Tibial artery (tissue), 4 donors: ENCODE measurements around the gene WNT16.

ENCODE experiments used
- DNase-seq, 2 donors: peaks; one replicate each; pipeline ENCODE4 v3.0.0-alpha.2; 2019
- H3K27ac ChIP-seq, 2 donors: fragments of 200-600 bp; sonication (generic) in 1 of 2; 1 replicate in 1 of 2; 2 replicates in 1 of 2; pipeline ENCODE4 v1.5.1; 2018 to 2019; ENCODE audit warnings: mild to moderate bottlenecking in 1 of 2
- H3K27me3 ChIP-seq, 2 donors: fragments of 200-600 bp; sonication (generic) in 1 of 2; one replicate each; pipeline versions ENCODE4 v1.5.1 to v1.6.0; 2016 to 2019
- H3K36me3 ChIP-seq, 3 donors: fragments of 200-600 bp; sonication (generic) in 2 of 3; one replicate each; pipeline ENCODE4 v1.5.1; 2016 to 2019; ENCODE audit warnings: mild to moderate bottlenecking in 2 of 3
- H3K4me1 ChIP-seq, 4 donors: fragments of 200-600 bp; sonication (generic) in 2 of 4; 1 replicate in 3 of 4; 2 replicates in 1 of 4; pipeline ENCODE4 v1.5.1; 2016 to 2019
- H3K4me3 ChIP-seq, 2 donors: fragments of 200-600 bp; sonication (generic) in 1 of 2; 1 replicate in 1 of 2; 2 replicates in 1 of 2; pipeline ENCODE4 v1.5.1; 2018 to 2019; ENCODE audit warnings: mild to moderate bottlenecking in 2 of 2
- H3K9me3 ChIP-seq, 3 donors: fragments of 200-600 bp; sonication (generic) in 1 of 3; one replicate each; pipeline ENCODE4 v1.5.1; 2016 to 2019
- intact Hi-C: fragments of 100-400 bp; cut with DNase I; formaldehyde crosslinking; loops from one replicate; pipeline ENCODE4 v1.15.0; 2023; ENCODE audit warnings: low total_unique reads
- TF ChIP-seq, protein P1 (sequence below), 2 experiments: fragments of 200-600 bp in 1 of 2; fragments of 450-650 bp in 1 of 2; IDR thresholded peaks; one replicate each; pipeline ENCODE4 v1.5.1; 2017 to 2019; ENCODE audit warnings: antibody characterized with exemption in 2 of 2, mild to moderate bottlenecking in 1 of 2, moderate library complexity in 1 of 2

The WNT16 gene

GRCh38 chr7:121302214-121302745, 26.5 kb upstream of the WNT16 start:
- Histone ChIP-seq H3K4me3 (no peak overlapping the region), H3K36me3 (no peaks in the 10 kb centered on the region), H3K27ac (no peak overlapping the region), H3K4me1 (peaks cover 0 to 6% (median 0%) of the 10 kb centered on the region in 4 donors), H3K9me3 (no peaks in the 10 kb centered on the region), H3K27me3 (no peaks in the 10 kb centered on the region)
- TF ChIP-seq, protein P1, sequence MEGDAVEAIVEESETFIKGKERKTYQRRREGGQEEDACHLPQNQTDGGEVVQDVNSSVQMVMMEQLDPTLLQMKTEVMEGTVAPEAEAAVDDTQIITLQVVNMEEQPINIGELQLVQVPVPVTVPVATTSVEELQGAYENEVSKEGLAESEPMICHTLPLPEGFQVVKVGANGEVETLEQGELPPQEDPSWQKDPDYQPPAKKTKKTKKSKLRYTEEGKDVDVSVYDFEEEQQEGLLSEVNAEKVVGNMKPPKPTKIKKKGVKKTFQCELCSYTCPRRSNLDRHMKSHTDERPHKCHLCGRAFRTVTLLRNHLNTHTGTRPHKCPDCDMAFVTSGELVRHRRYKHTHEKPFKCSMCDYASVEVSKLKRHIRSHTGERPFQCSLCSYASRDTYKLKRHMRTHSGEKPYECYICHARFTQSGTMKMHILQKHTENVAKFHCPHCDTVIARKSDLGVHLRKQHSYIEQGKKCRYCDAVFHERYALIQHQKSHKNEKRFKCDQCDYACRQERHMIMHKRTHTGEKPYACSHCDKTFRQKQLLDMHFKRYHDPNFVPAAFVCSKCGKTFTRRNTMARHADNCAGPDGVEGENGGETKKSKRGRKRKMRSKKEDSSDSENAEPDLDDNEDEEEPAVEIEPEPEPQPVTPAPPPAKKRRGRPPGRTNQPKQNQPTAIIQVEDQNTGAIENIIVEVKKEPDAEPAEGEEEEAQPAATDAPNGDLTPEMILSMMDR (IDR thresholded peaks at IDR 0.05) = no peak
- intact Hi-C loops = no loop called here
- DNase-seq = no peak

- TF ChIP-seq, protein P1 (IDR thresholded peaks at IDR 0.05) = no peak
- no peaks in the 10 kb centered on the region for H3K9me3 ChIP-seq
- H3K27ac ChIP-seq = no peak overlapping the region
- no peaks in the 10 kb centered on the region for H3K4me1 ChIP-seq
- DNase-seq = no peak
- no peak overlapping the region for H3K4me3 ChIP-seq
- H3K27me3 ChIP-seq = no peaks in the 10 kb centered on the region
- H3K36me3 ChIP-seq = no peaks in the 10 kb centered on the region
- intact Hi-C loops = no loop called here
Observed at GRCh38 chr7:121303422-121304101, 25.2 kb upstream of the WNT16 start.

DNA sequence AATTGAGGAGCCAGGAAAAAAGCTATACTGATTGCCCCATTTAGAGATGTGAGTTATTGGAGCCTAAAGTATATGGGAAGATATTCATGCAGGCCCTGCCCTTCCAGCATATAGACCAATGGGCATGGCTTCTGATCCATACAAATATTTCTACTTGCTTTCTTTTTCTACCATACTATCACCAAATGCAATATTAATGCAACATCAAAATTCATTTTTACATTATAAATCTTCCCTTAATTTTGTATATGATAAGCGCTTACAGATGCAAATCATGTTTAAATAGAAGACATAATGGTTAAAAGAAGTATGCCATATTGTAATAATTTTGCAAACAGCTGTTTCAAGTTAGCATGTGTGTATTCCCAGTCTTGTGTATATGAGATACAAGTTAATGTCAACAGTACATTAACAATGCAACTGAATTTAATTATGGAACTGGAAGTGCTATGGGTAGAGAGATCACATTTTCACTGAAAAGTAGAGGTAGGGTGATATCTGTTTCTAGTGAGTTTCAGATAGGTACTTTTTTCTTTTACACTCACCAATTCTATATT, 24.6 kb upstream of the WNT16 start:
- no peaks in the 10 kb centered on the region for H3K4me1 ChIP-seq
- no peak for DNase-seq
- H3K4me3 ChIP-seq = no peak overlapping the region
- no peaks in the 10 kb centered on the region for H3K36me3 ChIP-seq
- intact Hi-C loops = no loop called here
- no peaks in the 10 kb centered on the region for H3K27me3 ChIP-seq
- no peaks in the 10 kb centered on the region for H3K9me3 ChIP-seq
- H3K27ac ChIP-seq = no peak overlapping the region
- TF ChIP-seq, protein P1 (IDR thresholded peaks at IDR 0.05) = no peak

- Histone ChIP-seq H3K4me1 (no peaks in the 10 kb centered on the region), H3K9me3 (no peaks in the 10 kb centered on the region), H3K4me3 (no peak overlapping the region), H3K36me3 (no peaks in the 10 kb centered on the region), H3K27me3 (no peaks in the 10 kb centered on the region), H3K27ac (no peak overlapping the region)
- intact Hi-C loops = no loop called here
- TF ChIP-seq, protein P1 (IDR thresholded peaks at IDR 0.05) = no peak
- no peak for DNase-seq
Observed at GRCh38 chr7:121305109-121305508, 23.7 kb upstream of the WNT16 start.

- Histone ChIP-seq H3K36me3 (no peaks in the 10 kb centered on the region), H3K9me3 (no peaks in the 10 kb centered on the region), H3K27ac (no peak overlapping the region), H3K4me1 (no peaks in the 10 kb centered on the region), H3K4me3 (no peak overlapping the region), H3K27me3 (no peaks in the 10 kb centered on the region)
- DNase-seq = no peak
- intact Hi-C loops = no loop called here
- TF ChIP-seq, protein P1 (IDR thresholded peaks at IDR 0.05) = no peak
Observed at GRCh38 chr7:121306565-121306964, 22.2 kb upstream of the WNT16 start.
